Peyer's patch (tissue), 4 donors: Measurements from ENCODE around the gene PEX13.

Experiments used
- CTCF ChIP-seq, 6 experiments: fragments of 450-650 bp in 4 of 6; fragments of 200-600 bp in 2 of 6; sonication (generic) in 1 of 6; IDR thresholded peaks; one replicate each; pipeline ENCODE4 v1.5.1; 2017 to 2019; ENCODE audit warnings: antibody characterized with exemption in 6 of 6, mild to moderate bottlenecking in 3 of 6, moderate library complexity in 1 of 6
- POLR2A ChIP-seq, 2 donors: fragments of 450-650 bp; IDR thresholded peaks; one replicate each; pipeline ENCODE4 v1.5.1; 2017; ENCODE audit warnings: antibody characterized with exemption in 2 of 2, mild to moderate bottlenecking in 2 of 2, moderate library complexity in 2 of 2

DNA sequence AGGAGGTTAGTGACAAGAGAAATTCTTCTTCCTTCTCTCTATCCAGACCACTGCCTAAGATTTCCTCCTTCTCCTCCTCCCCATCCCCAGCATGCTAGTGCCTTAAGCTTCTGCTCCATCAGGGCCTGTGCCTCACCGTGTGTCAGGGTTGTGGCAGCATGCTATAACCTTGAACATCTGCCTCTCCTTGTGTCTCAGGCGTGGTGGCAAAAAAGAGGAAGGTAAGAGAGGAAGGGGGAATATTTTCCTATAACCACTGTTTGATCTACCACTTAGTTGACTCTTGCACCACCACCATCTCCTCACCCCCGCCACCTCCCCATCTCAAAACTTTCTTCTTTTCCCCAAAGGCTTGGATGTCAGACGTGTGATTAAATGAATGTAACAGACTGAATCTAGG is 38.3 kb upstream of the PEX13 start:
- TF ChIP-seq CTCF (IDR thresholded peaks at IDR 0.05), result no peak
- no peak for TF ChIP-seq POLR2A (IDR thresholded peaks at IDR 0.05)
